WTC11 (cell line): ENCODE measurements around the gene NTRK2. TPM values are rescaled to one million over a fixed set of nuclear protein-coding genes. Genes with fewer than 3 reads are reported as not detected.

ENCODE experiments used
- ATAC-seq: fragments of 200-7000 bp; cut with Tn5 transposase; 2 replicates; pipeline ENCODE4 v1.10.0; 2021; ENCODE audit warnings: mild to moderate bottlenecking, moderate library complexity
- CTCF ChIA-PET: fragments of 300-600 bp; sonication (Branson Sonifier 250); formaldehyde crosslinking; loops from one replicate; lab custom pipeline; 2021; ENCODE audit warnings: antibody characterized with exemption; lab: Charles Lee
- POLR2A ChIA-PET: fragments of 350-600 bp; sonication (Branson Sonifier 250); formaldehyde crosslinking; loops from one replicate; lab custom pipeline; 2021; ENCODE audit warnings: antibody characterized with exemption; lab: Charles Lee
- DNase-seq: peaks from one replicate; pipeline ENCODE4 v3.0.0; 2021; ENCODE audit warnings: low spot score
- H3K27ac Mint-ChIP-seq: 2 replicates; pipeline ENCODE4 v1.8.0; 2021; ENCODE audit warnings: mixed read lengths
- H3K27me3 Mint-ChIP-seq: 2 replicates; pipeline ENCODE4 v1.8.0; 2021; ENCODE audit warnings: low read depth, mild to moderate bottlenecking, moderate library complexity, mixed read lengths
- H3K36me3 Mint-ChIP-seq: 2 replicates; pipeline ENCODE4 v1.8.0; 2021; ENCODE audit warnings: mixed read lengths
- H3K4me1 Mint-ChIP-seq: 2 replicates; pipeline ENCODE4 v1.8.0; 2022; ENCODE audit warnings: mixed read lengths
- H3K4me3 Mint-ChIP-seq: 2 replicates; pipeline ENCODE4 v1.8.0; 2021; ENCODE audit warnings: mild to moderate bottlenecking, moderate library complexity, mixed read lengths
- H3K9me3 Mint-ChIP-seq: 2 replicates; pipeline ENCODE4 v1.8.0; 2021; ENCODE audit warnings: mixed read lengths
- ATF2 ChIP-seq: sonication (generic); formaldehyde crosslinking; IDR thresholded peaks from 2 replicates; pipeline ENCODE4 v1.8.1; 2022; ENCODE audit warnings: low read depth, missing genetic modification reagents, borderline replicate concordance
- CREM ChIP-seq: sonication (generic); formaldehyde crosslinking; IDR thresholded peaks from 2 replicates; pipeline ENCODE4 v1.8.1; 2022; ENCODE audit warnings: mild to moderate bottlenecking, missing genetic modification reagents, moderate library complexity
- E2F1 ChIP-seq: sonication (generic); formaldehyde crosslinking; IDR thresholded peaks from 2 replicates; pipeline ENCODE4 v1.8.0; 2022; ENCODE audit warnings: mild to moderate bottlenecking, missing genetic modification reagents
- E2F4 ChIP-seq: sonication (generic); formaldehyde crosslinking; IDR thresholded peaks from 2 replicates; pipeline ENCODE4 v1.8.1; 2022; ENCODE audit warnings: low read depth, mild to moderate bottlenecking, moderate library complexity, missing genetic modification reagents, borderline replicate concordance
- GABPB1 ChIP-seq: sonication (generic); formaldehyde crosslinking; IDR thresholded peaks from 2 replicates; pipeline ENCODE4 v1.8.1; 2023; ENCODE audit warnings: mild to moderate bottlenecking, missing genetic modification reagents
- GTF2I ChIP-seq: fragments of 250-450 bp; sonication (Bioruptor Pico); conservative IDR thresholded peaks from 2 replicates; pipeline ENCODE4 v1.4.0; 2021; ENCODE audit warnings: mild to moderate bottlenecking
- IRF1 ChIP-seq: sonication (generic); formaldehyde crosslinking; IDR thresholded peaks from 2 replicates; pipeline ENCODE4 v1.8.0; 2023; ENCODE audit warnings: missing genetic modification reagents
- KAT7 ChIP-seq: sonication (generic); formaldehyde crosslinking; IDR thresholded peaks from 2 replicates; pipeline ENCODE4 v1.8.1; 2023; ENCODE audit warnings: missing genetic modification reagents, mild to moderate bottlenecking, borderline replicate concordance
- MLX ChIP-seq: sonication (generic); formaldehyde crosslinking; IDR thresholded peaks from 2 replicates; pipeline ENCODE4 v1.8.1; 2023; ENCODE audit warnings: mild to moderate bottlenecking, missing genetic modification reagents, moderate library complexity
- MYBL2 ChIP-seq: sonication (generic); formaldehyde crosslinking; IDR thresholded peaks from 2 replicates; pipeline ENCODE4 v1.8.1; 2023; ENCODE audit warnings: mild to moderate bottlenecking, moderate library complexity, missing genetic modification reagents
- NR3C1 ChIP-seq: sonication (generic); formaldehyde crosslinking; conservative IDR thresholded peaks from 2 replicates; pipeline ENCODE4 v1.8.1; 2023; ENCODE audit warnings: low read depth, mild to moderate bottlenecking, missing genetic modification reagents
- SOX15 ChIP-seq: fragments of 250-450 bp; sonication (Bioruptor Pico); IDR thresholded peaks from 2 replicates; pipeline ENCODE4 v1.9.0; 2021; ENCODE audit warnings: mild to moderate bottlenecking
- USF1 ChIP-seq: sonication (generic); formaldehyde crosslinking; IDR thresholded peaks from 2 replicates; pipeline ENCODE4 v1.8.0; 2022; ENCODE audit warnings: mild to moderate bottlenecking, missing genetic modification reagents
- USF2 ChIP-seq: sonication (generic); formaldehyde crosslinking; IDR thresholded peaks from 2 replicates; pipeline ENCODE4 v1.8.1; 2023; ENCODE audit warnings: mild to moderate bottlenecking, missing genetic modification reagents, moderate library complexity
- ZBTB21 ChIP-seq: sonication (generic); formaldehyde crosslinking; IDR thresholded peaks from 2 replicates; pipeline ENCODE4 v1.8.1; 2023; ENCODE audit warnings: mild to moderate bottlenecking, missing genetic modification reagents, borderline replicate concordance
- ZBTB43 ChIP-seq: sonication (generic); formaldehyde crosslinking; IDR thresholded peaks from 2 replicates; pipeline ENCODE4 v1.8.1; 2023; ENCODE audit warnings: mild to moderate bottlenecking, missing genetic modification reagents
- ZNF219 ChIP-seq: sonication (generic); formaldehyde crosslinking; IDR thresholded peaks from 2 replicates; pipeline ENCODE4 v1.8.0; 2023; ENCODE audit warnings: missing genetic modification reagents, mild to moderate bottlenecking, borderline replicate concordance
- ZNF317 ChIP-seq: sonication (generic); formaldehyde crosslinking; IDR thresholded peaks from 2 replicates; pipeline ENCODE4 v1.8.1; 2023; ENCODE audit warnings: low read depth, mild to moderate bottlenecking, moderate library complexity, missing genetic modification reagents, borderline replicate concordance
- ZNF425 ChIP-seq: fragments of 250-450 bp; sonication (Bioruptor Pico); conservative IDR thresholded peaks from 2 replicates; pipeline ENCODE4 v1.9.0; 2021; ENCODE audit warnings: mild to moderate bottlenecking
- ZNF512 ChIP-seq: sonication (generic); formaldehyde crosslinking; IDR thresholded peaks from 2 replicates; pipeline ENCODE4 v1.8.1; 2022; ENCODE audit warnings: missing genetic modification reagents, borderline replicate concordance
- total RNA-seq: library from RNA; stranded (reverse); gene quantifications from 3 replicates; pipeline ENCODE4 v1.2.3, GENCODE V29; 2021

The NTRK2 gene
- total RNA-seq, 1 experiment from 2014 or later = 0.02 TPM

- TF ChIP-seq ZNF425 = no peak
- TF ChIP-seq USF1 (CRISPR knock-in tag) = no peak
- TF ChIP-seq E2F4 (CRISPR knock-in tag) = no peak
- TF ChIP-seq SOX15 (CRISPR knock-in tag) = no peak
- no peak for TF ChIP-seq ZBTB43 (CRISPR knock-in tag)
- TF ChIP-seq GABPB1 (CRISPR knock-in tag) = no peak
- no peak for TF ChIP-seq MYBL2 (CRISPR knock-in tag)
- TF ChIP-seq KAT7 (CRISPR knock-in tag) = no peak
- no peak for TF ChIP-seq USF2 (CRISPR knock-in tag)
- no peak for TF ChIP-seq ZNF219 (CRISPR knock-in tag)
Observed at GRCh38 chr9:84949971-84950370, 280.4 kb downstream of the NTRK2 start (continued).

- H3K27ac Mint-ChIP-seq = no peak overlapping the region
- POLR2A ChIA-PET = no interaction called here
- CTCF ChIA-PET = interaction anchor here (0.7 to 1.7 kb wide), 8 partner anchors 16 to 554 kb away, joined by 3 to 5 read pairs (median 3); no protein-coding TSS in a partner anchor
- no peaks in the 10 kb centered on the region for H3K9me3 Mint-ChIP-seq
- H3K4me1 Mint-ChIP-seq = peaks cover 13% of the 10 kb centered on the region
- no peak overlapping the region for H3K4me3 Mint-ChIP-seq
- peaks cover 5% of the 10 kb centered on the region for H3K27me3 Mint-ChIP-seq
- ATAC-seq (no peak), DNase-seq (no peak)
- no peaks in the 10 kb centered on the region for H3K36me3 Mint-ChIP-seq
- no peak for TF ChIP-seq E2F1 (CRISPR knock-in tag)
- TF ChIP-seq MLX (CRISPR knock-in tag) = no peak
- TF ChIP-seq IRF1 = no peak
- no peak for TF ChIP-seq ATF2 (CRISPR knock-in tag)
- TF ChIP-seq ZNF512 (CRISPR knock-in tag) = no peak
- no peak for TF ChIP-seq CREM (CRISPR knock-in tag)
- TF ChIP-seq GTF2I = no peak
- no peak for TF ChIP-seq NR3C1
- TF ChIP-seq ZBTB21 (CRISPR knock-in tag) = no peak
- no peak for TF ChIP-seq ZNF317 (CRISPR knock-in tag)
- TF ChIP-seq, all 79 proteins: peak for 0
Observed at GRCh38 chr9:84950879-84951811, 281.6 kb downstream of the NTRK2 start.
